Measurements from ENCODE around the gene SLC35F5. TPM values are rescaled to one million over a fixed set of nuclear protein-coding genes. Genes with fewer than 3 reads are reported as not detected.

The SLC35F5 gene
- polyA plus RNA-seq, 3 donors, result 137 to 153 (median 148) TPM

Other genes starting within 250 kb of the SLC35F5 start
- 10 to 100 TPM; 31.8 to 43.1 (median 34.0) TPM for gene RABL2A, start 129.4 kb downstream of the SLC35F5 start, polyA plus RNA-seq (ENCODE audit: insufficient read length in 3 of 3)
- 100 to 1,000 TPM; 173 to 180 (median 179) TPM for gene ACTR3, start 133.4 kb upstream of the SLC35F5 start, polyA plus RNA-seq (ENCODE audit: insufficient read length in 3 of 3)

All from right renal cortex interstitium (tissue), 3 donors.